Measurements from ENCODE around the gene OR6C3.
"Not testable (repeated sequence)": the region's sequence is repeated elsewhere in the genome, so short reads cannot be mapped to it uniquely, and the experiment has no call there.

OR6C3 gene

DNA sequence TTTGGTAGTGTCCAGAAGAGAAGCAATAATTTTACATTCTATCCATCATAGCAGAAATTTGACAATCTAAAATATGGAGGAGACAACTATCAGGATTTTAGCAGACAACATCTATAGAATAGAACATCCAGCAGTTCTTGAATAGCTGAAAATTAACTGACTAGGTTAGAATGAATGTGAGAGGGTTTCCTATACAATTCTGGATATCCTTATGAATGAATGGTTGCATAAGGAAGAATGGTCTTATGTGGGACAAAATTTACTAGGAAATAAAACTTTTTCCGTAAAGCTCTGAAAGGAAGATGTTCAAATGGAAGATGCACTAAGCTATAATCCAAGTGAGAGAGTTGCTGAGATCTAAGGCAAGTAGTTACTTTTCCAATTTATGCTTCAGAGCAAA is at the start of gene OR6C3:
TSS of gene OR6C3 (plus strand) at position 301 of the 400 bp plus-strand sequence. CDS start 955 bp downstream, outside the sequence.
- DNase-seq (ENCODE audit: low read depth) = no peak

DNA sequence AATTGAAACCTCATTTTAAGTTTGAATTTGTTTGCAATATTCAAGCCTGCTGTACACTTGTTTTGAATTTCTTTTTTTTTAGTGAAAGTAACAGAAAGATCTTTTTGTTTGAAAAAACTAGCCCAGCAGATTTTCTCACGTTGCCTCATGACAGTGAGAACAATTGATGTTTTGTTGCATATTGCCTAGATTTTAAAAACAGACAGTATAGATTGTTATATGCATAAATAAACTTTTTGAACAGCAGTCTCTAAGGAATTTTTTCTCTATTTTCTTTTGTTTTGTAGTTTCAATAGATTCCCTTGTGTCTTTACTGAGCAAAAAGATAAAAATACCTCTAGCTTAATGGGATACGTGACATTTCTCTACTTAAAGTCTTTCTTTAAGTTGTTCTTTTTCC is 49.6 kb upstream of the OR6C3 start:
- no peak for DNase-seq (ENCODE audit: low read depth)

DNA sequence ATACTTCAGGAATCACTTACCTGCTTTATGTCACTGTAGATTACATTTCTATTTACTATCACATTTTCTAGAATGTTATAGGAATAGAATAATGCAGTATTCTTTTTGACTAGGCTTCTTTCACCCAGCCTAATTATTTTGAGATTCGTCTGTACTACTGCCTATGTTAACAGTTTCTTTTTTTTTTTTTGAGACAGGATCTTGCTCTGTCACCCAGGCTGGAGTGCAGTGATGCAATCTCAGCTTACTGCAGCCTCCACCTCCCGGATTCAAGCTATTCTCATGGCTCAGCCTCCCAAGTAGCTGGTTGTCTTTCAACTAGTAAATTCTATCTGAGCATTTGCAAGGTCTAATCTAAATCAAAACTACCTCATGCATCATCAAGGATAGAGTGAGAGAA is 40.5 kb upstream of the OR6C3 start:
- DNase-seq (ENCODE audit: low read depth) = no peak

DNA sequence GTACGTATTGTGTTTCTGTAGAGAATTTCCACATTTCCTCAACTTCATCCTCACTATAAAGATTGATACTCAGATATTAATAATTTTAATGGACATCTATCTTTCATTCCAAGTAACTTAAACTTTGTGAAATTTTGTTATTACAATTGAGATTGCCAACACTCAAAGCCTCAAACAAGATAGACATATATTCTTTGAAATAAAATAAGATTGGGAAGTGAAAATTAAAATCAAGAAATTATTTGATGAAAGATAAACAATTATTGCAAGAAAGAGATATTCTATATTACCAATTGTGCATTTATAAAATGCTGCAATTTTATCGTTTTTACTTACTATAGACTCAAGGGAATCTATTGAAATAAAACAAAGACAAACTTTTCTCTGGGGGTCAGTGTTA is 34.1 kb upstream of the OR6C3 start, which contains the start of gene OR6C6:
TSS of gene OR6C6 (minus strand) at position 101 of the 400 bp plus-strand sequence. CDS start 1,337 bp downstream, outside the sequence.
- DNase-seq (ENCODE audit: low read depth) = no peak

- DNase-seq (ENCODE audit: low read depth) = no peak
These were observed 16.5 kb upstream of the OR6C3 start, which contains the start of gene OR6C1 for GRCh38 chr12:55314043-55314442. OR6C1 (plus strand) TSS chr12:55314343; CDS start chr12:55320600, 6,257 bp downstream.

- no peak for DNase-seq (ENCODE audit: low read depth)
These were observed 10.3 kb upstream of the OR6C3 start for GRCh38 chr12:55320201-55320600.

DNA sequence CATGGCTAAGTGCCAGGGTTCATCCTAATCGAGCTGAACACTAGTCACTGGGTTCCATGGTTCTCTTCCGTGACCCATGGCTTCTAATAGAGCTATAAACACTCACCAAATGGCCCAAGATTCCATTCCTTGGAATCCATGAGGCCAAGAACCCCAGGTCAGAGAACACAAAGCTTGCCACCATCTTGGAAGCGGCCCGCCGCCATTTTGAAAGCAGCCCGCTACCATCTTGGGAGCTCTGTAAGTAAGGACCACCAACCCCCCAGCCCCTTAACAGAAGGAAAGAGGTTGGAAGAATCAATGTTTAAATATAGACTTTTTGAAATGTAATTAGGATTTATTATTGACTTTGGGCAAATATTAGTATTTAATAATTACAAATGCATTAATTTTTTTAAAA is 4.7 kb upstream of the OR6C3 start:
- DNase-seq (ENCODE audit: low read depth) = not testable (repeated sequence)

- DNase-seq (ENCODE audit: low read depth) = no peak
These were observed 5.5 kb downstream of the OR6C3 start for GRCh38 chr12:55336002-55336401.

GRCh38 chr12:55355338-55355737 is 24.8 kb downstream of the OR6C3 start:
- not testable (repeated sequence) for DNase-seq (ENCODE audit: low read depth)

- DNase-seq (ENCODE audit: low read depth) = no peak
These were observed 32.1 kb downstream of the OR6C3 start, which contains the start of gene OR6C75 for GRCh38 chr12:55362675-55363074. OR6C75 (plus strand) TSS chr12:55362975; CDS start chr12:55365111, 2,136 bp downstream.

DNA sequence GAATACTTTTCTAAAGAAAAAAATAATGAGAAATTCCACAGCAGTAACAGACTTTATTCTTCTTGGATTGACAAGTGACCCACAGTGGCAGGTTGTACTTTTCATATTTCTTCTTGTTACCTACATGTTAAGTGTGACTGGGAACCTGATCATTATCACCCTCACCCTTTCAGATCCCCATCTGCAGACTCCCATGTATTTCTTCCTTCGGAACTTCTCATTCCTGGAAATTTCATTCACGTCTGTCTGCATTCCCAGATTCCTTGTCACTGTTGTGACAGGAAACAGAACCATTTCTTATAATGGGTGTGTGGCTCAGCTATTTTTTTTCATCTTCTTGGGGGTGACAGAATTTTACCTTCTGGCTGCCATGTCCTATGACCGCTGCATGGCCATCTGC is 34.5 kb downstream of the OR6C3 start:
- no peak for DNase-seq (ENCODE audit: low read depth)

- DNase-seq (ENCODE audit: low read depth) = no peak
These were observed 42.0 kb downstream of the OR6C3 start for GRCh38 chr12:55372521-55372920.

Measured in iris pigment epithelial cell (primary cell).